ENCODE data around the gene TASOR.
"Not testable (repeated sequence)": the region's sequence is repeated elsewhere in the genome, so short reads cannot be mapped to it uniquely, and the experiment has no call there.

Gene TASOR, protein sequence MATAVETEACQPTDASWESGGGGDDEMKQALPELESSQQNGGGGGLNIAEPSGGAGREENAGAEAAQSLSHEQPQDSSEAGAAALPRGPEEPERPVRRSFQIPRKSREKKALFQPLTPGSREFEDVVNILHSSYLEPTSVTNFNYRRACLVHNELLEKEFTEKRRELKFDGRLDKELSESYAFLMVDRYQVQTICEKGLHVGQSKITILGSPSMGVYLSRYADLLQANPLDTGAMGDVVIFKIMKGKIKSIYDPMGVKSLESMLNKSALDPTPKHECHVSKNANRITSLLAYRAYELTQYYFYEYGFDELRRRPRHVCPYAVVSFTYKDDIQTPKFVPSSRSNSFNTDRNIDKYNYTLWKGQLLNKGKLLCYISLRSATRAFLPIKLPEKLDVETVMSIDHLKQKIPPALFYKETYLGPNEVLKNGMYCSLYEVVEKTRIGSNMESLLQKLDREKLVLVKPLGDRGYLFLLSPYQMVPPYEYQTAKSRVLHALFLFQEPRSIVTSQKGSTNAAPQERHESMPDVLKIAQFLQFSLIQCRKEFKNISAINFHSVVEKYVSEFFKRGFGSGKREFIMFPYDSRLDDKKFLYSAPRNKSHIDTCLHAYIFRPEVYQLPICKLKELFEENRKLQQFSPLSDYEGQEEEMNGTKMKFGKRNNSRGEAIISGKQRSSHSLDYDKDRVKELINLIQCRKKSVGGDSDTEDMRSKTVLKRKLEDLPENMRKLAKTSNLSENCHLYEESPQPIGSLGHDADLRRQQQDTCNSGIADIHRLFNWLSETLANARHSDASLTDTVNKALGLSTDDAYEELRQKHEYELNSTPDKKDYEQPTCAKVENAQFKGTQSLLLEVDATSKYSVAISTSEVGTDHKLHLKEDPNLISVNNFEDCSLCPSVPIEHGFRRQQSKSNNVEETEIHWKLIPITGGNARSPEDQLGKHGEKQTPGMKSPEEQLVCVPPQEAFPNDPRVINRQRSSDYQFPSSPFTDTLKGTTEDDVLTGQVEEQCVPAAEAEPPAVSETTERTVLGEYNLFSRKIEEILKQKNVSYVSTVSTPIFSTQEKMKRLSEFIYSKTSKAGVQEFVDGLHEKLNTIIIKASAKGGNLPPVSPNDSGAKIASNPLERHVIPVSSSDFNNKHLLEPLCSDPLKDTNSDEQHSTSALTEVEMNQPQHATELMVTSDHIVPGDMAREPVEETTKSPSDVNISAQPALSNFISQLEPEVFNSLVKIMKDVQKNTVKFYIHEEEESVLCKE (N-terminal part only)

DNA sequence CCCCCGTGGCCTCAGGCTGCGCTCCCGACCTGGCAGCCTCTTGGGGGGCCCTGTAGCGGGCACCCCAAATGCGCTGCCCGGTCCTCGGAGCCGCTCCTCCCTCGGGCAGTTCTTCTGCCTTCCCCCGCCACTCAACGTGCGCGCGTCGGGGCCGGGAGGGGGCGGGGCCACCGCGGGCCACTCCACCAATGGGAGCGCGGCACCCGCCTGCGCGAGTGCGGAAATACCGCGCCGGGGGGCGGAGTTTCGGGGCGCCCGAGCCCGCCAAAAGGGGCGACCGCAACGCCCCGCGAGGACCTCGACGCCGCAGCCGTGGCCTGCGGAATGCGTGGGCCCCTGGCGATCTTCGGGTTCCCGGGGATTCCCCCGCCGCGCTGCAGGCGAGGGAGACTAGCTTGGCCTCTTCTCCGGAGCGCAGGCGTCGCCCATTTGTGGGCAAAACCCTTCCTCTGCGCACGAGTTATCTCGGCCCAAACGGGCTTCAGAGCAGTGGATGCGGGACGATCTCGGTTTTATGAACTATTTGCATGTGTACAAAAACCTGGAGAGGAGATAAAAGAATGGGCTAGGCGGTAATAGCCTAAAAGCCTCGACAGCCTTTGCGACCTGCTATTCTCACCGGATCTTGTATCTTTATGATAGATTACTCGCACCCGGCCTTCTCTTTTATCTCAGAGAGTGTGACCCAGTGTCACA, at the start of gene TASOR:
TSS of gene TASOR (minus strand) at position 144 of the 696 bp plus-strand sequence. CDS start 259 bp downstream, outside the sequence.
- peak; percentile 30 for DNase-seq

DNA sequence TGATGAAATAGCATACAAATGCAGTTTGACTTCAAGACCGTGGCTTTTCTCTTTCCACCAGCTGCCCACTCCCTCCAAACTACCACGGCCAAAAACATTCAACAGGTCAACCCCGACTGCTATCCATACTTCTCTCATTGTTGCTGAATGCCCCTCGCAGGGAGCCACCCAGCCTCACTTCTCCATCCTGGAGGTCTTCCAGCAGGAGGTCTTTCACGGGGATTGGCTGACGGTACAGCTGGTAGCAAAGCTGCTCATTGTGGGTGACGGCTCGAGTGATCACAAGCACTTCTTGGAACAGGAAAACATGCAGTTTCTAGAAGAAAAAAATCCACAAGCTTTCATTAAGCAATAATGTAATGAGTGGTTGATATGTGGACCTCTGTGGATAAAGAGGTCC, 49.0 kb upstream of the TASOR start:
- DNase-seq: no peak

DNA sequence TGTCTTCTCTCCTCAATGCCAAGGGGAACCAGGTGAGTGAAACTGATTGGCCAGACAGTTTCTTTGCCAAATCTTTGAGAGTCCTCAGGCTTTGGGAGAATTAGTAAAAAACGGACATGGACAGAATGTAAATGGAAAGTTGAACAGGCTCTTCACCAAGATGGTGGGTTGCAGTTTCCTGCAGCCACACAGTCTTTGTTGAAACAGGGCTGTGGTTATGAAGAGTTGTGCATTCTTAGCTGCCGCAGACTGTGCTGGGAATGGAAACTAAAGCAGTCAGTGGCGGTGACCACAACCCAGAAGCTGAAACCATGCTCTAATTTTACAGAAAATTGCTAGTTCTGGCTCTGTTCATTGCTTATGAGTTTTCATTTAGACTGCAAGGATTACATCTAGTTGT, 42.1 kb upstream of the TASOR start:
- DNase-seq: no peak

DNA sequence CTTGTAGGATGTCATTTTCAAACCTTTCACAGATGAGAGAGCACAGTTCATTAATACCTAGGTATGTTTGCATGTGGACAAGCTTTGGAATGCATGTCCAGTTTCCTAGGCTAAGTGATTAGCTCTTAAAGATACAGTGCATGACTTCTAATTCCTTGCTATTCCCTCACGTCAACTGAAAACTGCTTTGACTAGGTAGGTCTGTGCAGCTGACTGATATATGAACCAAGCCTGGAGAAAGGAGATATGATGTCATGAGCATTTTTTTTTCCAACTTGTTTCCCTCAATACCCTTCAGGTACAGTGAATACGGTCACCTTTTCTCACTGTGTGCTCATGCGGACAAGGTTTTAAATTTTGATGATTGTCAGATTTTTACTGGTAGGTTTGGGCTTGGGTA, 41.6 kb upstream of the TASOR start:
- DNase-seq: no peak

DNA sequence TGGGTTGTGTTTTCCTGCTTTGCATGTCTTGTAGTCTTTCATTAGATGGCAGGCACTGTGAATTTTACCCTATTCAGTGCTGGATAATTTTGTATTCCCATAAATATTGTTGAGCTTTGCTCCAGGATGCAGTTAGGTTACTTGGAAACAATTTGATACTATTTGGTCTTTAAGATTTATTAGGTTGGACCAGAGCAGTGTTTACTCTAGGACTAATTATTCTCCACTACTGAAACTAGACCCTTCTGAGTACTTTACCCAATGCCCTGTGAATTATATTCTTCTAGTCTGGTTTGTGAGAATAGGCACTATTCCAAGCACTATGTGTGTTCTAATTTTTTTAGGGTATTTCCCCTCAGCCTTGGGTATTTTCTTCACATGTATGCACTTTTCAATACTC, 37.8 kb upstream of the TASOR start:
- DNase-seq: no peak

DNA sequence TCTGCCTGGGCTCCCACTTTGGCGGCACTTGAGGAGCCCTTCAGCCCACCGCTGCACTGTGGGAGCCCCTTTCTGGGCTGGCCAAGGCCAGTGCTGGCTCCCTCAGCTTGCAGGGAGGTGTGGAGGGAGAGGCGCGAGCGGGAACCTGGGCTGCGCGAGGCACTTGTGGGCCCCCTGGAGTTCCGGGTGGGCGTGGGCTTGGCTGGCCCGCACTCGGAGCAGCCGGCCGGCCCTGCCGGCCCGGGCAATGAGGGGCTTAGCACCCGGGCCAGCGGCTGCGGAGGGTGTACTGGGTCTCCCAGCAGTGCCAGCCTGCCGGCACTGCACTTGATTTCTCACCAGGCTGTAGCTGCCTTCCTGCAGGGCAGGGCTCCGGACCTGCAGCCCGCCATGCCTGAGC, 35.7 kb upstream of the TASOR start:
- not testable (repeated sequence) for DNase-seq

DNA sequence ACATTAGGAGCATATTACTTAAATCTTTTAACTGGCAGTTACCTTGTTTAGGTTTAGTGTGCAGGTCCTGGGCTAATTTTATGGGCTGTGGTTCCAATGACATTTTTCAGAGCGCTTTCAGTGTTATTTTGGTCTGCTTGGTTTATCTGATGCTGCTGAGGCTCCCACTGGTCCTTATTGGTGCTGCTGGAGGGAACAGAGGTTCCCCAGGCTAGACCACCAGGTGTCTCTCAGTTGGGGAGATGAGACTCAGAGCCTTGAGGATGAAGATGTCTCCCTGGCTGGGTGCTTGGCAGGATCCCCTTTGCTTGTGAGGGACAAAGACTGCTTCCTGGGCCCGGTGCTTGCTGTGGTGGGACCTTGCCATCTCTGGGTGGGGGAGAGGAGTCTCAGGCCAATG, 28.3 kb upstream of the TASOR start:
- no peak for DNase-seq

DNA sequence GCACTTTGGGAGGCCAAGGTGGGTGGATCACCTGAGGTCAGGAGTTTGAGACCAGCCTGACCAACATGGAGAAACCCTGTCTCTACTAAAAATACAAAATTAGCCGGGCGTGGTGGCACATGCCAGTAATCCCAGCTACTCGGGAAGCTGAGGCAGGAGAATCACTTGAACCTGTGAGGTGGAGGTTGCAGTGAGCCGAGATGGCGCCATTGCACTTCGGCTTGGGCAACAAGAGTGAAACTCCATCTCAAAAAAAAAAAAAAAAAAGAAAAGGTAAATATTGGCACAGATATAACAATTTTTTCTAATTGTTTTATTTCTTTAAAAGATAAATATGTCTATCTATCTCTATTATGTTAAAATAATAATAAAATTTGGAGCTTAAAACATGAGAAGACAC, 24.3 kb upstream of the TASOR start:
- not testable (repeated sequence) for DNase-seq

DNA sequence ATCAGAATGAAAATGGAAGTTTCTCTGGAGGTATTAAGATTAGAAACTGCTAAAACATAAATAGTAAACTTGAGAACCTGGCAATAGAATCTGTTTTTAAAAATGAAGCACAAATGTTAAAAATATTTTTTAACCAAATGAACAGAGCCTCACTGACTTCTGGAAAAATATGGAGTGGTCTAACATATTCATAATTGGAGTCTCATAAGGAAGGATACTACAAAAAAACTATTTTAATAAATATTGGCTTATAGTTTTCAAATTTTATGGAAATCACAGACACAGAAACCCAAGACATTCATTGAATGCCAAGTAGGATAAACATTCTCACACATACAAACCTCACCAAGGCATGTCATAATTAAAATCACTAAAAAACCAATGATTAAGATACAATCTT, 23.6 kb upstream of the TASOR start:
- no peak for DNase-seq

DNA sequence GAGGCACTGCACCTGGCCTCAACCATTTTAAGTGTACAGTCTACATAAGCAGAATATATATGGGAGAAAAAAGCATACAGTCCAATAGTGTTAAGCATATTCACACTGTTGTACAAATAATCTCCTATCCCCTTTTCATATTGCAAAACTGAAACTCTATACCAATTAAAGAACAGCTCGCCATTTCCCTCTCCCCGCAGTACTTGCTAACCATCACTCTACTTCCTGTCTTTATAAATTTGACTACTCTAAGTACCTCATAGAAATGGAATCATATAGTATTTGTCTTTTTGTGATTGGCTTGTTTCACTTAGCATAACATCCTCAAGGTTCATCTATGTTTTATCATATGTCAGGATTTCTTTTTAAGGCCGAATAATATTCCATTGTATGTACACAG, 21.6 kb upstream of the TASOR start:
- no peak for DNase-seq

DNA sequence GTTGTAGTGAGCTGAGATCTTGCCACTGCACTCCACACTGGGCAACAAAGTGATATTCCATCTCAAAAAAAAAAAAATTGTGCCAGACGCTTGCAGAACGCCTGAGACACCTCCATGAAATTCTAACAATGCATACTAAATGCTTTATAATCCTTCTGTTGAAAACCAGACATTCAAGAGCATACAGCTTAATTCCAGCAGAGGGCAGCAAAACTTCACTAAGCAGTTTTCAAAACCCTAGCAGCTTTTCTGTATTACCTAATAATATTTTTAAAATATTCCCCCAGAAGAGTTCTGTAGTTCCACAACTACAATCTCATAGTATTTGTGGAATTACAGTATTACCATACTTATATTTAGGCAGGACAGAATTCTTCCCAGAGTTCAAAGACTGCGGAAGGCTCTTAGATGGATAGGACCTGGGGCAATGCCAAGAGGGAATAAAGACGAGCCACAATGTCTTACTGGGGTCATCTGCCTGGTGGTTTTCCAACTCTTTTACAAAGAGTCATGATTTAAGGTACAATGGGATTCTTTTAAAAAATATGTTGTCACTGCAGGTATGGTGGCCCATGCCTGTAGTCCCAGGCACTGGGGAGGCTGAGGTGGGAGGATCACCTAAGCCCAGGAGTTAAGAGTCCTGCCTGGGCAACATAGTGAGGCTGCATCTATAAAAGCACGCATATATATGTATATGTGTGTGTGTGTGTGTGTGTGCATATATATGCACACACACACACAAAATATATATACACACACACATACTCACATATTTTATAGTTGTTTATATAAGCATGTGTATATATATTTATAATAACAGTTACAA, 19.6 kb upstream of the TASOR start:
- peak; percentile 45 for DNase-seq

DNA sequence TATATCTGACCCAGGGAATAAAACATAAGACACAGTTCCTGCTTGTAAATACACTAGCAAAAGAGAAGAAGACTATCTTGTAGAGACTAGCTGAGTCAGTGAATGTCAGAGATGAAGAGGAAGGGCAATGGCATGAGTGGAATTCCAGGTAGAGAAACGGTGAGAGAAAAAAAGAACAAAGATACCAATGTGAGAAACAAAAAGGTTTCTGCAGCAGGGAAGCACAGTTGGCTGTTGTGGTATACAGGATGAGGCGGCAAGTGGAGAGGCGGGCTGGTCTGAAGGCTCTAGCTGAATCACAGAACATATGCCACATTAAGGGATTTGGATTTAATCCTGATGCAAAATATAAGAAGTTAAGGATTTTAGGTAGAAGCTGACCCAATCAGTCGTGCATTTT, 17.1 kb upstream of the TASOR start:
- no peak for DNase-seq

DNA sequence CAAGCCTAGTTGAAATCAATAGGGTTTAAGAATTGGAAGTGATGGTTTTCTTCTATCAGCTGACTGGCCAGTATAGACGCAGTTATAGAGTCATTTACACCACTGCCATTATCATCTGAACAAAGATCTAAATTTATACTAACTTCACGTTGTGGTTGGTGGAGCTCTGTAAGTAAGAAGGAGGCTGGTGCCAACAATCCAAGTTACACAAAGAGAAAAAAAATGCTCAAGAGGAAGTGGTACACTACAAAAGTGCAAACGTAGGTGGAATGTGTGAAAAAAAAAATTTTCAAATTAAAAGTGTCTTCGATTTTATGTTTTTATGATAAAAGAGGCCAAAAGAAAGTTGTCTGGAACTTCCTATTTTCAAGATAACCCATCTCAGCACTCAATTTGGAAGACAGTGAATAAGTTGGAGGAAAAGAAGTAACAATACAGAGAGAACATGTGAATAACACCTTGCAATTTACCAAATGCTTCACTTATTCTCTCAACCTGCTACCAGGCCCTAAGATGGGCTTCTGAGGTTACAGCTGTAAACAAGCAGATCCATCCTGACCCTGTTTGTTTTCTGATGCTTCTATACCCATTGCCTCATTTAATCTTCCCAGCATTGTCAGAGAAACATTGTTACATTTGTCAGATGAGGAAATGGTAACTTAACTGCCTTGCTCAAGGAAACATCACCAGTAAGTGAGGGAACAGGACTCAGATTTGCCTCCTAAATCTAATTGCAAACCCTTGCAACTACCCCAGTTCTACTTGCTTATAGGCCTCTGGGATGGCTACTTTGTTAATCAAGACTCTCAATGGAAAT, 12.0 kb upstream of the TASOR start:
- DNase-seq: no peak

DNA sequence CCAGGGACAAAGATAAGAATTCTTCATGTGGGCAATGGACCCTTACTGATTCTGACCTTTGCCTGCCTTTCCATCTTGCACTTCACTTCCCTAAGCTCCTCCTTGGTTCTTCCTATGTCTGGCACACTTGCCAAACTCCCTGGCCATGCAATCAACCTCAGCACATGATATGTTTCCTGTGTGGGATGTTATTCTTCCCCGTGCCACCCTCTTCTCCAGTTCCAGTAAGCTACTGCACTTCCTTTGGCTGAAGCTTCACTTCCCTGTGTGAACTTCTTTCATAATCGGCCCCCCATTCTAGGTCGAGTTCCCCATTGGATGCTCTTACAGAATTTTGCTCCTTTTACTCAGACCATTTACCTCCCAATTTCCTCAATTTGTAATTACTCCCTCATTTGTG, 10.7 kb upstream of the TASOR start:
- no peak for DNase-seq

DNA sequence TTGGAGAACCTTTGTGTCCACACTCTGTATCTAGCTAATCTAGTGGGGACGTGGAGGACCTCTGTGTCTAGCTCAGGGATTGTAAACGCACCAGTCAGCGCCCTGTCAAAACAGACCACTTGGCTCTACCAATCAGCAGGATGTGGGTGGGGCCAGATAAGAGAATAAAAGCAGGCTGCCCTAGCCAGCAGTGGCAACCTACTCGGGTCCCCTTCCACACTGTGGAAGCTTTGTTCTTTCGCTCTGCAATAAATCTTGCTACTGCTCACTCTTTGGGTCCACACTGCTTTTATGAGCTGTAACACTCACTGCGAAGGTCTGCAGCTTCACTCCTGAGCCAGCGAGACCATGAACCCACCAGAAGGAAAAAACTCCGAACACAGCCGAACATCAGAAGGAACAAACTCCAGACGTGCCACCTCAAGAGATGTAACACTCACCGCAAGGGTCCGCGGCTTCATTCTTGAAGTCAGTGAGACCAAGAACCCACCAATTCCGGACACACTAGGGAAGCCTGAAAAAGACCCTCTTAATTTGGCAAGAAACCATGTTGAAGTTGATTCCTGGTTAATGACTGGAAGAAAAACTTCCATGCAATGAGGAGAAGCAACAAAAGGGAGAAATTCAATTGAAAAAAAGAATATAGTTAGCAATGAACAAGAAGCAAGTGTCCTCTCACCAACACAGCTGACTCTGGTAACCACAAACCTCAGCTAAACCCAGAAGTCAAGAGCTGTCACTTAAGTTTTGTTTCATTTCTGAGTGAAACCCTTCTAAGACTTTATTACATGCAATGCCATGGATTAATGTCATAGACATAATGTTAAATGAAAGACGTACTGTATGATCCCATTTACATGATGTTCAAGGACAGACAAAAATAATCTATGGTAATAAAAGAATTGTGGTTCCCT, 9.7 kb upstream of the TASOR start:
- DNase-seq: not testable (repeated sequence)

DNA sequence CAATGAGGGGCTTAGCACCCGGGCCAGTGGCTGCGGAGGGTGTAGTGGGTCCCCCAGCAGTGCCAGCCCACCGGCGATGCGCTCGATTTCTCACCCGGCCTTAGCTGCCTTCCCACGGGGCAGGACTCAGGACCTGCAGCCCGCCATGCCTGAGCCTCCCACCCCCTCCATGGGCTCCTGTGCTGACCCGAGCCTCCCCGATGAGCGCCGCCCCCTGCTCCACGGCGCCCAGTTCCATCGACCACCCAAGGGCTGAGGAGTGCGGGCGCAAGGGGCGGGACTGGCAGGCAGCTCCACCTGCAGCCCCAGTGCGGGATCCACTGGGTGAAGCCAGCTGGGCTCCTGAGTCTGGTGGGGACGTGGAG, 8.9 kb upstream of the TASOR start:
- not testable (repeated sequence) for DNase-seq

DNA sequence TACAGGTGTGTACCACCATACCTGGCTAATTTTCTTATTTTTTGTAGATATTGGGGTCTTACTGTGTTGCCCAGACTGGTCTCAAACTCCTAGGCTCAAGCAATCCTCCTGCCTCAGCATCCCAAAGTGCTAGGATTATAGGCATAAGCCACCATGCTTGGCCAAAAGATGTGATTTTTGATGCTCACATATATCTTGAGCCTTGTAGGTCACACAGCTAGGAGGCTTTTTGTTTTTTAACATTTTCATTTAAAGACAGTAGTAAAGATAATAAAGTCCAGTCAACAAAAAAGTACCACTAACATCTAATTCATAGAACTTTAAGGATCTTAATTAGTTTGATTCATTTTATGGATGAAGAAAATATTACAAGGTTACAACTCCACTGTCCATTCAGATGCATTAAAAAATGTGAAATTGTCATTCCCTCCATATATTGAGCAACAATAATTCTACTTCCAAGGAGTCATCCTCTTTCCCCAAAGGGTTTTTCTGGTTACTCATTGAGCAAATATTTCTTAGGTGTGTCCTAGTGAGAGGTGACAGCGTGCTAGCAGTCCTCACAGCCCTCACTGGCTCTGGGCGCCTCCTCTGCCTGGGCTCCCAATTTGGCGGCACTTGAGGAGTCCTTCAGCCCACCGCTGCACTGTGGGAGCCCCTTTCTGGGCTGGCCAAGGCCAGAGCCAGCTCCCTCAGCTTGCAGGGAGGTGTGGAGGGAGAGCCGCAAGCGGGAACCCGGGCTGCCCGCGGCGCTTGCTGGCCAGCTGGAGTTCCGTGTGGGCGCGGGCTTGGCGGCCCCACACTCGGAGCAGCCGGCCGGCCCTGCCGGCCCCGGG, 8.3 kb upstream of the TASOR start:
- DNase-seq: no peak

DNA sequence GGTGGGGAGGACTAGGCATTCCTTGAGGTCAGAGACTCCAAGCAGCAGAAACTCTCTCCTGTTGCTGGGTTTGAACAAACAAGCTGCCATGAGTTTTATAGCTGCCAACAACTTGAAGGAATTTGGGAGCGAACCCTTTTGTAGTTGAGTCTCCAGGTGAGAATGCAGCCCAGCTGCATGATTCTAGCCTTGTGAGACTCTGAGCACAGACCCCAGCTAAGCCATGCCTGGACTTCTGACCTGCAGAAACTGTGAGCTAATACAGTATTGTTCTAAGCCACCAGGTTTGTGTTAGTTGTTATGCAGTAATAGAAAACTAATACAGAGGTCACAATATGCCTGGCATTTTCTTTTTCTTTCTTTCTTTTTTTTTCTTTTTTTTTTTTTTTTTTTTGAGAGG, 6.2 kb upstream of the TASOR start:
- no peak for DNase-seq

DNA sequence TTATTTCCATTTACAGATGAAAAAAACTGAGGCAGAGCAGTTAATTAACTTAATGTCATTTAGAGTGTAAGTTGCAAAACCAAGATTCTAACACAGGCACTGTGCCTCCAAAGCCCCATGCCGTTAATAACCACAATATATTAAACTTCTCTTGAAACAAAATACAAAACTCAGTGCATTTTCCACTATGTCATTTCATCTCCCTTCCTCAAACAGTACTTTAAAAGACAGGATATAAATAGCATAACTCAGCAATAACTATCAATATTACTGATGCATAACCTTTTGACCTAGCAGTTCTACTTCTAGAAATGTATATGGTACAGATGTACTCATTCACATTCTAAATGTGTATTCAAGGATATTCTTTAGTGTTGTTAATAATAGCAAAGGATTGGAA, 5.1 kb upstream of the TASOR start:
- no peak for DNase-seq
